K562 (cell line): Measurements from ENCODE around the gene CHL1. TPM values are rescaled to one million over a fixed set of nuclear protein-coding genes. Genes with fewer than 3 reads are reported as not detected.

ENCODE experiments used
- ATAC-seq: fragments of 200-7000 bp; cut with Tn5 transposase; 3 replicates; pipeline ENCODE4 v1.9.1; 2020; ENCODE audit warnings: moderate library complexity
- BruUV-seq: library from RNA; stranded (reverse); fragments of 400-500 nt; replicated peaks from 2 replicates; lab custom pipeline; 2021; lab: Mats Ljungman, UMichigan
- CTCF ChIA-PET: fragments of 300-600 bp; formaldehyde crosslinking; extraction: SDS; loops from one replicate; lab custom pipeline; 2021; ENCODE audit warnings: low intra/inter-chr PET ratio; lab: Yijun Ruan, JAX
- POLR2A ChIA-PET: fragments of 300-600, 350-650 bp; sonication (Branson Sonifier 250); formaldehyde crosslinking; extraction: SDS; loops from one replicate; lab custom pipeline; 2021; ENCODE audit warnings: antibody characterized with exemption, inconsistent platforms; lab: Yijun Ruan, JAX
- DNase-seq, 4 experiments: peaks; one replicate each; pipeline versions ENCODE4 v3.0.0 to v3.0.0-alpha.2; 2011 to 2018; ENCODE audit warnings: low spot score in 3 of 4, mixed read lengths in 3 of 4; ENCODE audit errors: extremely low read depth in 1 of 4
- FAIRE-seq: peaks from 2 replicates; lab custom pipeline; 2011; peaks lifted over from hg19 to GRCh38; lab: Jason Lieb, UNC
- H2AFZ ChIP-seq: 2 replicates; pipeline ENCODE4 v1.6.0; 2011; ENCODE audit warnings: low read depth, low read length, control low read depth, inconsistent platforms
- H3K27ac ChIP-seq: fragments of 200-600 bp; 3 replicates; pipeline ENCODE4 v1.8.0; 2011; ENCODE audit warnings: low read depth, mild to moderate bottlenecking, control low read depth, inconsistent platforms, low read length, moderate library complexity, mixed read lengths; ENCODE audit errors: extremely low read depth
- H3K27me3 ChIP-seq, 2 experiments: fragments of 300-600 bp in 1 of 2; 2 replicates in 1 of 2; 3 replicates in 1 of 2; pipeline versions ENCODE4 v1.6.0 to v1.8.0; 2011; ENCODE audit warnings: inconsistent platforms in 2 of 2, low read length in 2 of 2, mild to moderate bottlenecking in 1 of 2, mixed read lengths in 1 of 2, moderate library complexity in 1 of 2; ENCODE audit not compliant: control insufficient read depth in 2 of 2, insufficient read depth in 2 of 2
- H3K36me3 ChIP-seq: fragments of 300-600 bp; 3 replicates; pipeline ENCODE4 v1.8.0; 2011; ENCODE audit warnings: mild to moderate bottlenecking, low read length, inconsistent platforms; ENCODE audit not compliant: control insufficient read depth, insufficient read depth
- H3K4me1 ChIP-seq, 2 experiments: fragments of 200-600 bp in 1 of 2; replicated peaks in 1 of 2; 2 replicates in 1 of 2; 3 replicates in 1 of 2; pipeline versions ENCODE4 v1.5.1 to v1.8.0; 2011; ENCODE audit warnings: inconsistent platforms in 2 of 2, low read length in 2 of 2, mild to moderate bottlenecking in 1 of 2, mixed read lengths in 1 of 2, moderate library complexity in 1 of 2; ENCODE audit not compliant: control insufficient read depth in 2 of 2, insufficient read depth in 2 of 2
- H3K4me2 ChIP-seq: 2 replicates; pipeline ENCODE4 v1.6.1; 2011; ENCODE audit warnings: low read length, control low read depth, inconsistent platforms, mixed read lengths; ENCODE audit not compliant: insufficient read depth
- H3K4me3 ChIP-seq: fragments of 200-600 bp; sonication (generic), shearing (Covaris generic); 2 replicates; pipeline ENCODE4 v1.5.1; 2016; ENCODE audit warnings: control low read depth, inconsistent platforms
- H3K79me2 ChIP-seq: fragments of 200-600 bp; 3 replicates; pipeline ENCODE4 v1.8.0; 2011; ENCODE audit warnings: low read length, inconsistent platforms; ENCODE audit not compliant: control insufficient read depth, insufficient read depth
- H3K9ac ChIP-seq, 2 experiments: 2 replicates each; pipeline versions ENCODE4 v1.6.0 to v1.6.1; 2011; ENCODE audit warnings: low read depth in 2 of 2, low read length in 2 of 2, control low read depth in 1 of 2, inconsistent platforms in 1 of 2, mild to moderate bottlenecking in 1 of 2, mixed read lengths in 1 of 2; ENCODE audit not compliant: insufficient read depth in 1 of 2
- H3K9me1 ChIP-seq: one replicate; pipeline ENCODE4 v1.6.0; 2011; ENCODE audit warnings: inconsistent platforms, mild to moderate bottlenecking, low read length, moderate library complexity; ENCODE audit not compliant: control insufficient read depth, insufficient read depth
- H3K9me3 ChIP-seq: replicated peaks from 2 replicates; pipeline ENCODE4 v1.5.1; 2011; ENCODE audit warnings: low read depth, low read length, inconsistent platforms; ENCODE audit not compliant: control insufficient read depth, insufficient read depth
- H4K20me1 ChIP-seq: replicated peaks from 2 replicates; pipeline ENCODE4 v1.6.1; 2011; ENCODE audit warnings: low read length, inconsistent platforms, mixed read lengths; ENCODE audit not compliant: control insufficient read depth, insufficient read depth
- DACH1 ChIP-seq: fragments of 450-650 bp; IDR thresholded peaks from 2 replicates; pipeline ENCODE4 v1.6.1; 2018; ENCODE audit not compliant: partially characterized antibody
- KLF10 ChIP-seq: fragments of 250-450 bp; sonication (Bioruptor Pico); IDR thresholded peaks from 2 replicates; pipeline ENCODE4 v1.6.1; 2021; ENCODE audit warnings: matching md5 sums
- POLR2B ChIP-seq: fragments of 450-650 bp; IDR thresholded peaks from 2 replicates; pipeline ENCODE4 v1.6.1; 2018; ENCODE audit warnings: low read depth; ENCODE audit not compliant: partially characterized antibody
- SIN3B ChIP-seq: fragments of 450-650 bp; IDR thresholded peaks from 2 replicates; pipeline ENCODE4 v1.6.1; 2017; ENCODE audit warnings: low read depth, mild to moderate bottlenecking, moderate library complexity
- STAG1 ChIP-seq: sonication (generic); formaldehyde crosslinking; IDR thresholded peaks from 2 replicates; pipeline ENCODE4 v1.5.0; 2020; ENCODE audit warnings: missing genetic modification reagents, borderline replicate concordance
- WGBS: fragments of 100-300 bp; shearing (Covaris generic); methylation state at CpG from one replicate; pipeline ENCODE4 v1.1.6; 2016; ENCODE audit warnings: low coverage, mixed read lengths; ENCODE audit not compliant: insufficient coverage; ENCODE audit errors: missing lambda C conversion rate; 5-methylcytosine and 5-hydroxymethylcytosine counted together
- in situ Hi-C: fragments of 300-500 bp; cut with MboI; formaldehyde crosslinking; loops from 4 replicates; pipeline ENCODE4 v1.15.0; 2018; ENCODE audit warnings: inconsistent platforms, mixed read lengths
- intact Hi-C: fragments of 100-400 bp; cut with micrococcal nuclease; formaldehyde crosslinking; loops from 2 replicates; pipeline ENCODE4 v1.14.2; 2022
- polyA plus RNA-seq, 8 experiments: library from polyadenylated mRNA; depleted of rRNA in 4 of 8; stranded (reverse) in 5 of 8; unstranded in 3 of 8; fragments of >200 nt; fragmentation: Nextera tagmentation in 2 of 8; fragmentation: Illumina TruSeq in 1 of 8; extraction: Ambion mirVana in 2 of 8; extraction: Trizol in 1 of 8; gene quantifications; 2 replicates each; pipeline versions ENCODE4 v1.2.1 to v1.2.3, GENCODE V29; 2011 to 2014; ENCODE audit warnings: inconsistent platforms in 1 of 8, missing spikeins in 1 of 8
- total RNA-seq, 7 experiments: library from RNA; depleted of rRNA in 6 of 7; stranded (reverse); fragments of >200 nt in 6 of 7; fragmentation: Illumina TruSeq in 2 of 7; extraction: Trizol in 2 of 7; gene quantifications; 2 replicates each; pipeline versions ENCODE4 v1.2.1 to v1.2.3, GENCODE V29; 2011 to 2021; ENCODE audit warnings: low replicate concordance in 1 of 7
- TF ChIP-seq, protein P1 (sequence below): sonication (generic); formaldehyde crosslinking; IDR thresholded peaks from 2 replicates; pipeline ENCODE4 v1.8.0; 2022; ENCODE audit warnings: missing genetic modification reagents, mild to moderate bottlenecking, borderline replicate concordance

The CHL1 gene
- total and polyA plus RNA-seq, 9 of the 15 experiments (the other 6 are each of a cell fraction or from before 2014, with no cell fraction given) = 0.02 TPM; not detected in 8

GRCh38 chr3:236881-237280 lies 40.3 kb downstream of the CHL1 start:
- ATAC-seq (no peak), FAIRE-seq (no peak)
- no peaks in the 10 kb centered on the region for H3K36me3 ChIP-seq
- H3K4me2 ChIP-seq = no peak overlapping the region
- H3K9me1 ChIP-seq = no peaks in the 10 kb centered on the region
- H2AFZ ChIP-seq = no peak overlapping the region
- H3K9me3 ChIP-seq = no peaks in the 10 kb centered on the region; the same call in 1 of the 2 replicates
- H3K4me3 ChIP-seq = no peak overlapping the region
- intact Hi-C loops (no loop called here), in situ Hi-C loops (no loop called here)
- H3K27ac ChIP-seq = no peak overlapping the region
- TF ChIP-seq, protein P1, sequence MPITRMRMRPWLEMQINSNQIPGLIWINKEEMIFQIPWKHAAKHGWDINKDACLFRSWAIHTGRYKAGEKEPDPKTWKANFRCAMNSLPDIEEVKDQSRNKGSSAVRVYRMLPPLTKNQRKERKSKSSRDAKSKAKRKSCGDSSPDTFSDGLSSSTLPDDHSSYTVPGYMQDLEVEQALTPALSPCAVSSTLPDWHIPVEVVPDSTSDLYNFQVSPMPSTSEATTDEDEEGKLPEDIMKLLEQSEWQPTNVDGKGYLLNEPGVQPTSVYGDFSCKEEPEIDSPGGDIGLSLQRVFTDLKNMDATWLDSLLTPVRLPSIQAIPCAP = no peak
- no peak for TF ChIP-seq POLR2B
- TF ChIP-seq DACH1 = no peak
- no peak for TF ChIP-seq KLF10 (CRISPR knock-in tag)
- no peak for TF ChIP-seq SIN3B
- TF ChIP-seq STAG1 (CRISPR knock-in tag) = no peak
- TF ChIP-seq, all 486 proteins: peak for 0
- 0% methylated on average over 4 of the region's 4 CpGs for WGBS
- no TSS peak for BruUV-seq
- Histone ChIP-seq H3K9ac (no peak overlapping the region), H3K27me3 (no peaks in the 10 kb centered on the region), H4K20me1 (no peaks in the 10 kb centered on the region), H3K79me2 (no peaks in the 10 kb centered on the region), H3K4me1 (no peaks in the 10 kb centered on the region)
- no peak for DNase-seq
- ChIA-PET POLR2A (no interaction called here), CTCF (no interaction called here)
